Fibroblast of the conjunctiva (primary cell): Measurements from ENCODE around the gene GREB1L.
"Not testable (repeated sequence)": the region's sequence is repeated elsewhere in the genome, so short reads cannot be mapped to it uniquely, and the experiment has no call there.

Source experiments
- DNase-seq: peaks from one replicate; pipeline ENCODE4 v3.0.0-alpha.2; 2010; ENCODE audit warnings: low read depth

The GREB1L gene

GRCh38 chr18:21369146-21369545 is 127.1 kb downstream of the GREB1L start:
- no peak for DNase-seq

- DNase-seq: not testable (repeated sequence)
These were observed 127.6 kb downstream of the GREB1L start for GRCh38 chr18:21369597-21369996.

- no peak for DNase-seq
These were observed 141.0 kb downstream of the GREB1L start for GRCh38 chr18:21383031-21383430.

GRCh38 chr18:21386523-21387240 is 144.7 kb downstream of the GREB1L start:
- DNase-seq: no peak

GRCh38 chr18:21387886-21388285 is 145.9 kb downstream of the GREB1L start:
- DNase-seq: no peak

- no peak for DNase-seq
These were observed 147.3 kb downstream of the GREB1L start for GRCh38 chr18:21389283-21389682.

GRCh38 chr18:21389903-21390302 is 147.9 kb downstream of the GREB1L start:
- no peak for DNase-seq

- peak; percentile 5 for DNase-seq
These were observed 149.1 kb downstream of the GREB1L start for GRCh38 chr18:21391074-21391673.

GRCh38 chr18:21393986-21394385 is 152.0 kb downstream of the GREB1L start:
- DNase-seq: no peak

GRCh38 chr18:21398121-21398520 is 156.1 kb downstream of the GREB1L start:
- no peak for DNase-seq

GRCh38 chr18:21402272-21402671 is 160.2 kb downstream of the GREB1L start:
- no peak for DNase-seq

GRCh38 chr18:21404426-21404825 is 162.4 kb downstream of the GREB1L start:
- no peak for DNase-seq

GRCh38 chr18:21406116-21406515 is 164.1 kb downstream of the GREB1L start:
- DNase-seq: no peak

- no peak for DNase-seq
These were observed 166.6 kb downstream of the GREB1L start for GRCh38 chr18:21408681-21409080.

GRCh38 chr18:21433436-21433835 is 191.4 kb downstream of the GREB1L start:
- no peak for DNase-seq

GRCh38 chr18:21439431-21439846 is 197.4 kb downstream of the GREB1L start:
- DNase-seq: peak; percentile 5

- DNase-seq: no peak
These were observed 199.6 kb downstream of the GREB1L start for GRCh38 chr18:21441670-21442069.

- no peak for DNase-seq
These were observed 201.9 kb downstream of the GREB1L start for GRCh38 chr18:21443776-21444464.

GRCh38 chr18:21444465-21445212 is 202.6 kb downstream of the GREB1L start:
- DNase-seq: peak; percentile 39

GRCh38 chr18:21448299-21448698 is 206.3 kb downstream of the GREB1L start:
- DNase-seq: no peak

- DNase-seq: no peak
These were observed 207.6 kb downstream of the GREB1L start for GRCh38 chr18:21449367-21450290.
